H1 (cell line): Measurements from ENCODE around the gene RPS6KA6. TPM values are rescaled to one million over a fixed set of nuclear protein-coding genes. Genes with fewer than 3 reads are reported as not detected.

Experiments
- CTCF ChIA-PET: fragments of 300-600 bp; sonication (Branson Sonifier 250); formaldehyde crosslinking; loops from one replicate; lab custom pipeline; 2021; ENCODE audit not compliant: partially characterized antibody; lab: Charles Lee
- POLR2A ChIA-PET: fragments of 300-600 bp; sonication (Branson Sonifier 250); formaldehyde crosslinking; loops from one replicate; lab custom pipeline; 2021; ENCODE audit warnings: inconsistent platforms; ENCODE audit not compliant: partially characterized antibody; lab: Charles Lee
- DNase-seq, 2 experiments: peaks; one replicate each; pipeline versions ENCODE4 v3.0.0 to v3.0.0-alpha.2; 2010 to 2022; ENCODE audit warnings: low spot score in 2 of 2, low read depth in 1 of 2, mixed read lengths in 1 of 2
- FAIRE-seq: peaks from 2 replicates; lab custom pipeline; 2011; peaks lifted over from hg19 to GRCh38; lab: Jason Lieb, UNC
- H2AFZ ChIP-seq: 2 replicates; pipeline ENCODE4 v1.8.1; 2012; ENCODE audit warnings: low read length, inconsistent platforms
- H2AK5ac ChIP-seq: 2 replicates; pipeline ENCODE4 v1.6.1; 2013; ENCODE audit warnings: low read depth, low read length
- H2BK120ac ChIP-seq: replicated peaks from 2 replicates; pipeline ENCODE3; 2013; ENCODE audit warnings: low read depth, low read length, inconsistent platforms
- H2BK12ac ChIP-seq: 2 replicates; pipeline ENCODE4 v1.6.1; 2013; ENCODE audit warnings: low read depth, low read length
- H2BK15ac ChIP-seq: 2 replicates; pipeline ENCODE4 v1.6.1; 2013; ENCODE audit warnings: low read length
- H2BK20ac ChIP-seq: 2 replicates; pipeline ENCODE4 v1.6.1; 2013; ENCODE audit warnings: low read length
- H2BK5ac ChIP-seq: 2 replicates; pipeline ENCODE4 v1.6.1; 2013; ENCODE audit warnings: low read depth, low read length
- H3K14ac ChIP-seq: 2 replicates; pipeline ENCODE4 v1.6.1; 2013; ENCODE audit warnings: inconsistent platforms; ENCODE audit not compliant: insufficient read length
- H3K18ac ChIP-seq: 2 replicates; pipeline ENCODE4 v1.6.1; 2013; ENCODE audit warnings: low read length; ENCODE audit errors: extremely low read depth
- H3K23ac ChIP-seq: 2 replicates; pipeline ENCODE4 v1.6.1; 2013; ENCODE audit warnings: inconsistent platforms; ENCODE audit not compliant: insufficient read length
- H3K23me2 ChIP-seq: 2 replicates; pipeline ENCODE4 v1.6.1; 2013; ENCODE audit warnings: low read depth, low read length
- H3K27ac ChIP-seq: 2 replicates; pipeline ENCODE4 v1.6.1; 2011; ENCODE audit warnings: low read depth, low read length, inconsistent platforms
- H3K27me3 ChIP-seq, 4 experiments: replicated peaks in 1 of 4; 1 replicate in 1 of 4; 2 replicates in 3 of 4; pipeline versions ENCODE4 v1.6.1 to v1.8.1; 2011 to 2013; ENCODE audit warnings: low read length in 3 of 4, mild to moderate bottlenecking in 3 of 4, inconsistent platforms in 2 of 4, mixed read lengths in 2 of 4, moderate library complexity in 1 of 4; ENCODE audit not compliant: control insufficient read depth in 3 of 4, insufficient read depth in 3 of 4; ENCODE audit errors: extremely low read depth in 1 of 4
- H3K36me3 ChIP-seq, 4 experiments: 2 replicates each; pipeline versions ENCODE4 v1.6.1 to v1.8.1; 2011 to 2013; ENCODE audit warnings: mild to moderate bottlenecking in 4 of 4, low read length in 3 of 4, moderate library complexity in 2 of 4, control low read depth in 1 of 4, inconsistent platforms in 1 of 4; ENCODE audit not compliant: insufficient read depth in 4 of 4, control insufficient read depth in 2 of 4
- H3K4ac ChIP-seq: replicated peaks from 2 replicates; pipeline ENCODE3; 2013; ENCODE audit warnings: low read length, low read depth, mixed read lengths, inconsistent platforms; ENCODE audit not compliant: insufficient read length
- H3K4me1 ChIP-seq, 4 experiments: replicated peaks in 1 of 4; 1 replicate in 1 of 4; 2 replicates in 3 of 4; pipeline versions ENCODE4 v1.6.1 to v1.8.1; 2011 to 2013; ENCODE audit warnings: low read length in 3 of 4, inconsistent platforms in 2 of 4, mixed read lengths in 1 of 4; ENCODE audit not compliant: insufficient read depth in 4 of 4, control insufficient read depth in 3 of 4
- H3K4me2 ChIP-seq, 2 experiments: 2 replicates each; pipeline versions ENCODE4 v1.6.1 to v1.8.1; 2011 to 2013; ENCODE audit warnings: low read depth in 2 of 2, low read length in 2 of 2, control low read depth in 1 of 2, inconsistent platforms in 1 of 2, mild to moderate bottlenecking in 1 of 2; ENCODE audit not compliant: insufficient read depth in 1 of 2
- H3K4me3 ChIP-seq, 4 experiments: fragments of 200-600, 300-600 bp in 1 of 4; sonication (generic), shearing (Covaris generic), sonication (Bioruptor Twin) in 1 of 4; 2 replicates each; pipeline versions ENCODE4 v1.5.1 to v1.8.1; 2011 to 2016; ENCODE audit warnings: low read length in 4 of 4, low read depth in 3 of 4, control low read depth in 2 of 4, inconsistent platforms in 2 of 4, mild to moderate bottlenecking in 2 of 4, mixed read lengths in 1 of 4, moderate library complexity in 1 of 4; ENCODE audit not compliant: insufficient read depth in 2 of 4; ENCODE audit errors: extremely low read depth in 1 of 4
- H3K56ac ChIP-seq: replicated peaks from 2 replicates; pipeline ENCODE3; 2013; ENCODE audit warnings: low read depth, mild to moderate bottlenecking, mixed read lengths, low read length, inconsistent platforms; ENCODE audit not compliant: insufficient read length
- H3K79me1 ChIP-seq: 2 replicates; pipeline ENCODE4 v1.6.1; 2013; ENCODE audit warnings: low read depth, low read length, control low read depth
- H3K79me2 ChIP-seq, 2 experiments: 2 replicates each; pipeline versions ENCODE4 v1.6.1 to v1.8.1; 2012 to 2013; ENCODE audit warnings: low read length in 2 of 2, mild to moderate bottlenecking in 2 of 2, inconsistent platforms in 1 of 2; ENCODE audit not compliant: insufficient read depth in 2 of 2, control insufficient read depth in 1 of 2
- H3K9ac ChIP-seq, 4 experiments: replicated peaks in 1 of 4; 1 replicate in 1 of 4; 2 replicates in 3 of 4; pipeline versions ENCODE4 v1.6.1 to v1.8.1; 2011 to 2013; ENCODE audit warnings: low read depth in 3 of 4, low read length in 3 of 4, control low read depth in 2 of 4, mild to moderate bottlenecking in 2 of 4, moderate library complexity in 2 of 4, inconsistent platforms in 1 of 4; ENCODE audit errors: extremely low read depth in 1 of 4
- H3K9me3 ChIP-seq, 2 experiments: 2 replicates each; pipeline versions ENCODE4 v1.6.1 to v1.8.1; 2012 to 2013; ENCODE audit warnings: mild to moderate bottlenecking in 2 of 2, moderate library complexity in 2 of 2, control low read depth in 1 of 2, inconsistent platforms in 1 of 2, low read depth in 1 of 2, low read length in 1 of 2, mixed read lengths in 1 of 2; ENCODE audit not compliant: insufficient read depth in 2 of 2
- H4K20me1 ChIP-seq, 2 experiments: replicated peaks in 1 of 2; 2 replicates each; pipeline versions ENCODE3 to v1.8.1; 2011 to 2013; ENCODE audit warnings: inconsistent platforms in 2 of 2, low read length in 2 of 2, mild to moderate bottlenecking in 1 of 2; ENCODE audit not compliant: insufficient read depth in 2 of 2, control insufficient read depth in 1 of 2
- H4K5ac ChIP-seq: 2 replicates; pipeline ENCODE4 v1.6.1; 2013; ENCODE audit warnings: low read length, low read depth, mixed read lengths, inconsistent platforms; ENCODE audit not compliant: insufficient read length
- H4K8ac ChIP-seq: 2 replicates; pipeline ENCODE4 v1.8.0; 2013; ENCODE audit warnings: mild to moderate bottlenecking, moderate library complexity, low read length, inconsistent platforms; ENCODE audit not compliant: insufficient read depth; ENCODE audit errors: extremely low read depth
- H4K91ac ChIP-seq: replicated peaks from 2 replicates; pipeline ENCODE3; 2013; ENCODE audit warnings: low read length, mixed read lengths, inconsistent platforms; ENCODE audit not compliant: insufficient read length
- EP300 ChIP-seq, 2 experiments: IDR thresholded peaks; 1 replicate in 1 of 2; 2 replicates in 1 of 2; pipeline ENCODE4 v1.6.1; 2011 to 2012; ENCODE audit warnings: low read depth in 2 of 2, low read length in 2 of 2, mild to moderate bottlenecking in 2 of 2, borderline replicate concordance in 1 of 2, inconsistent platforms in 1 of 2, moderate library complexity in 1 of 2
- HDAC2 ChIP-seq, 2 experiments: fragments of 300-600 bp in 1 of 2; sonication (generic) in 1 of 2; IDR thresholded peaks; 2 replicates each; pipeline ENCODE4 v1.6.1; 2011 to 2012; ENCODE audit warnings: low read depth in 2 of 2, low read length in 2 of 2, mild to moderate bottlenecking in 2 of 2, moderate library complexity in 2 of 2, borderline replicate concordance in 1 of 2, inconsistent platforms in 1 of 2
- HDAC6 ChIP-seq: IDR thresholded peaks from one replicate; pipeline ENCODE4 v1.7.1; 2012; ENCODE audit warnings: low read depth, mild to moderate bottlenecking, inconsistent platforms, low read length, moderate library complexity
- KDM4A ChIP-seq: IDR thresholded peaks from one replicate; pipeline ENCODE4 v1.7.1; 2012; ENCODE audit warnings: low read depth, mild to moderate bottlenecking, moderate library complexity, low read length, inconsistent platforms; ENCODE audit not compliant: severe bottlenecking
- MAX ChIP-seq: IDR thresholded peaks from 2 replicates; pipeline ENCODE4 v1.6.1; 2012; ENCODE audit warnings: inconsistent platforms
- POLR2A ChIP-seq, 2 experiments: IDR thresholded peaks; 1 replicate in 1 of 2; 2 replicates in 1 of 2; pipeline ENCODE4 v1.6.1; 2011; ENCODE audit warnings: low read depth in 2 of 2, low read length in 2 of 2, mild to moderate bottlenecking in 2 of 2; ENCODE audit errors: control extremely low read depth in 1 of 2
- WGBS, 2 experiments: shearing (Covaris generic) in 1 of 2; methylation state at CpG; one replicate each; pipeline versions ENCODE4 v1.1.6 to v1.1.7; 2013 to 2015; ENCODE audit warnings: low lambda C conversion rate in 2 of 2, mixed read lengths in 2 of 2, inconsistent platforms in 1 of 2, low coverage in 1 of 2, missing lambda C conversion rate in 1 of 2; ENCODE audit not compliant: insufficient replicate concordance in 2 of 2, insufficient coverage in 1 of 2, insufficient read length in 1 of 2; ENCODE audit errors: extremely low coverage in 1 of 2, missing lambda C conversion rate in 1 of 2; 5-methylcytosine and 5-hydroxymethylcytosine counted together
- polyA plus RNA-seq, 7 experiments: library from polyadenylated mRNA; depleted of rRNA in 3 of 7; stranded (reverse) in 5 of 7; unstranded in 2 of 7; fragments of >200 nt in 5 of 7; fragments of 200-250 nt in 2 of 7; gene quantifications; 1 replicate in 5 of 7; 2 replicates in 1 of 7; 4 replicates in 1 of 7; pipeline versions ENCODE4 v1.2.1 to v1.2.3, GENCODE V29; 2011 to 2013; ENCODE audit warnings: missing spikeins in 2 of 7, mixed read lengths in 2 of 7
- total RNA-seq: library from RNA; stranded (reverse); fragmentation: NEBNext Ultra II Directional; extraction: Animal tissue kit (Norgen Biotek cat#: 25700); gene quantifications from 2 replicates; pipeline ENCODE4 v1.2.1, GENCODE V29; 2021

The RPS6KA6 gene
- total and polyA plus RNA-seq, 2 of the 8 experiments (the other 6 are each of a cell fraction or from before 2014, with no cell fraction given), result 3.5 to 14.6 TPM

GRCh38 chrX:84108584-84108983 is 79.4 kb downstream of the RPS6KA6 start:
- H3K23ac ChIP-seq, result no peak overlapping the region
- no peak overlapping the region for H2BK15ac ChIP-seq
- H4K91ac ChIP-seq, result no peak overlapping the region
- H3K79me2 ChIP-seq, result no peaks in the 10 kb centered on the region
- H3K23me2 ChIP-seq, result no peaks in the 10 kb centered on the region
- no peaks in the 10 kb centered on the region for H4K20me1 ChIP-seq
- no peak overlapping the region for H2BK5ac ChIP-seq
- no peak overlapping the region for H3K18ac ChIP-seq
- no peak overlapping the region for H3K9ac ChIP-seq
- H2AK5ac ChIP-seq, result no peak overlapping the region
- no peak overlapping the region for H2AFZ ChIP-seq
- H3K4me1 ChIP-seq, result no peaks in the 10 kb centered on the region
- peaks cover 0 to 3% (median 0%) of the 10 kb centered on the region in 4 experiments; a peak in 1 of 8 replicates for H3K36me3 ChIP-seq
- H3K27ac ChIP-seq, result no peak overlapping the region
- H3K9me3 ChIP-seq, result no peaks in the 10 kb centered on the region
- H2BK20ac ChIP-seq, result no peak overlapping the region
- CTCF ChIA-PET, result interaction anchor here (1.3 kb wide), 1 partner anchor 10 kb away, joined by 4 read pairs; no protein-coding TSS in a partner anchor
- no peak overlapping the region for H4K8ac ChIP-seq
- no peak for TF ChIP-seq EP300 (IDR thresholded peaks at IDR 0.05; ENCODE audit: borderline replicate concordance in 1 of 2, low read depth in 2 of 2, low read length in 2 of 2)
- TF ChIP-seq HDAC2 (IDR thresholded peaks at IDR 0.05; ENCODE audit: borderline replicate concordance in 1 of 2, low read depth in 2 of 2, low read length in 2 of 2), result no peak
- TF ChIP-seq MAX, result no peak
- TF ChIP-seq KDM4A, result no peak
- TF ChIP-seq HDAC6, result no peak
- no peak for TF ChIP-seq POLR2A (IDR thresholded peaks at IDR 0.05; ENCODE audit: control extremely low read depth in 1 of 2, low read depth in 2 of 2, low read length in 2 of 2)
- TF ChIP-seq, all 59 proteins: peak for 0
- 100% methylated on average over 4 of the region's 5 CpGs; no CpG with 5 or more reads in 1 of the 2 experiments for WGBS, 2 experiments
- H2BK12ac ChIP-seq, result no peak overlapping the region
- no peak overlapping the region for H4K5ac ChIP-seq
- H2BK120ac ChIP-seq, result no peak overlapping the region
- H3K4me3 ChIP-seq, result no peak overlapping the region
- no peak overlapping the region for H3K14ac ChIP-seq
- no peak for FAIRE-seq
- H3K4me2 ChIP-seq, result no peak overlapping the region
- no peak overlapping the region for H3K4ac ChIP-seq
- no peaks in the 10 kb centered on the region for H3K79me1 ChIP-seq
- POLR2A ChIA-PET, result no interaction called here
- no peaks in the 10 kb centered on the region for H3K27me3 ChIP-seq
- DNase-seq, result no peak
- no peak overlapping the region for H3K56ac ChIP-seq
